SIG-M5 (cell line): ENCODE measurements around the gene PLXNB2.
"Not testable (repeated sequence)": the region's sequence is repeated elsewhere in the genome, so short reads cannot be mapped to it uniquely, and the experiment has no call there.

ENCODE experiments used
- DNase-seq: peaks from one replicate; lab custom pipeline; 2025; lab: John Stamatoyannopoulos, UW

Gene PLXNB2

DNA sequence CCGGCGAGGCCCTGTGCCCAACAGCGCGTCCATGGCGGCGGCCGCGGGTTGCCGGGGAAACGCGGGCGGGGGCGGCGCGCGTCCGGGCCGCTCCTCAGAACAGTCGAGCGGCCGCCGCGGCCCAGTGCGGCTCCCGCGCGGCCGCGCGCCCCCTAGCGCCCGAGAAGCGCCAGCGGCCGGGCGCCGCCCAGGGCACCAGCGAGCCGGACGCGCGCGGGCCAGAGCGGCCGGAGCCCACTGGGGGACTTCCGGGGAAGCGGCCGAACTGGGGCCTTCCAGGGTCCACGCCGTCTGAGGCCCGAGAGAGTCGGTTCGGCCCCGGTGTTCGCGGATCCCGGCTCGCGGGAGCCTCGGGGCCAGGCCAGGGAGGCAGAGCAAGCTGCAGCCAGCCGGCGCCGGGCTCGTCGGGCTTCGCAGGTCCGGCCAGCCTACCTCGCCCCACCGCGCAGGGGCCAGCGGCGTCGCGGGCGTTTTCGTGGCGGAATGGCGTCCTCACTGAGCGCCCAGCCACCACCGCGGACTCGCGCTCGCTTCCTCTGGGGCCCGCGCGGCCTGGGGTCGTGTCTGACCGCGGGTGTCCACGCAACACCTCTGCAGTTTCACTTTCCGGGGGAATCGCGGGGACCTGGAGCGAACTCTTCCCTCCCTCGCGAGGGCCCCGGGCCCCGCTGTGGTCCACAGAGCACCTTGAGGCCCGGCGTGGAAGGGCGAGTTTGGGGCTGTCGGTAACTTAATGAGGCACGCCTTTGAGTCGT lies 19.7 kb upstream of the PLXNB2 start, which contains the start of gene DENND6B:
Gene DENND6B, minus strand, starts transcription at position 57 of the 755 bp plus-strand sequence. Its CDS starts 24 bp downstream, at position 33.
- no peak for DNase-seq

DNA sequence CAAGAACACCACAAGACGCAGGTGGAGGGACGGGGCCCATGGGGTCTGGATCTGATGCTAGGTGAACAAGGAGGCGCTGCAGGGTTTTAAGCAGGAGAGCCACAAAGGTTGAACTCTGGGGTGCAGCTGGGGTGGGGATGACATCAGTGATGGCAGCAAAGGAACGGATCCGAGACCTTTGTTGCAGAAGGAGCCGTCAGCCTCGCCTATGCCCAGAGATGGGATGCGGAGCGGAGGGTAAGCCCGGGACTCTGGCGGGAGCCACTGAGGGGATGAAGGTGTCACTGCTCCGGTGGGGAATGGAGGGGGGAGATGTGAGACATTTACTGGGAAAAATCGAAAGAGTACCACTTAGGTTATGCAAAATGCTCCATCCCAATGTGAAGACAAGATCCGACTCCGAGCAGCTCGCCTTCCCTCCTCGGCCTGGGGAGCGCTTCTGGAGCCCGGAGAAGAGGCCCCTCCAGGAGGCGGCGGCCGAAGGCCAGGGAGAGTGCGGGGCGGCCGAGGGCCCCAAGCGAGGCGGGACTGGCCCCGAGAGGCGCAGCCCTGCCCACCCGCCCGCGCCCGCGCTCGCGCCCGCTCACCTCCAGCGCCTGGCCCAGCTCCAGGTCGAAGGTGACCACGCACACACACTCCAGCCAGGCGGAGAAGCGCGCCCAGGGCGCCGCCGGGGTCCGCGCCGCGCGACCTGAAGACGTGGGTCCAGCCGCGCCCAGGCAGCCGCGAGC lies 18.9 kb upstream of the PLXNB2 start:
- DNase-seq = no peak

DNA sequence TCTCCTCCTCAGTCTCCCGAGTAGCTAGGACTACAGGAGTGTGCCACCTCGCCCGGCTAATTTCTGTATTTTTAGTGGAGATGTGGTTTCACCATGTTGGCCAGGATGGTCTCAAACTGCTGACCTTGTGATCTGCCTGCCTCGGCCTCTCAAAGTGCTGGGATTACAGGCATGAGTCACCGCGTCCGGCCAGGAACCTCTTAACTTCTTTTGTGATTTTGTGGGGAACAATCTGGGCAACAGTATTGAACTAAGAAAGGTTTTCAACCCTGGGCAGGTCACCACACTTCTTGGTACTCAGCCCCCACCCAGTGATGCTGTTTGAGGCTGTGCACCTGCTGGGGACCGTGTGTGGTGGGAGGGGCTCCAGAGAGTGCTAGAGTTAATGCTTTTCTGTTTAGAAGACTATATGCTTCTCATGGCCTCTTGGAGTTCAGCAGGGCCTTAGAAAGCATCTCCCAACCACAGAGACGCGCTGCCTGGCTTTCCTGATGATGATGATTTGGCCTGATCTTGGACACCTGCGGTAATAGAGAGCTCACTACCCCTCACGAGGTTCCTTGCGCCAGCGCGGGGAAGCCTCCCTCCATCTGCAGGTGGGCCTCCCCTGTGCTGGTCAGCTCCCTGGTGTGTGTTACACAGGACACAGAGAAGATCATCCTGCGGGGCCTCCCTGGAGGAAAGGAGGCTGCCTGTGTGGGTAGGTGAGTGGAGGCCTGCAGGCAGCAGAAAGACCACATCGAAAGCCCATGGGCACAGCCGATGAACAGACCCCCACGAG lies 18.2 kb upstream of the PLXNB2 start:
- no peak for DNase-seq

DNA sequence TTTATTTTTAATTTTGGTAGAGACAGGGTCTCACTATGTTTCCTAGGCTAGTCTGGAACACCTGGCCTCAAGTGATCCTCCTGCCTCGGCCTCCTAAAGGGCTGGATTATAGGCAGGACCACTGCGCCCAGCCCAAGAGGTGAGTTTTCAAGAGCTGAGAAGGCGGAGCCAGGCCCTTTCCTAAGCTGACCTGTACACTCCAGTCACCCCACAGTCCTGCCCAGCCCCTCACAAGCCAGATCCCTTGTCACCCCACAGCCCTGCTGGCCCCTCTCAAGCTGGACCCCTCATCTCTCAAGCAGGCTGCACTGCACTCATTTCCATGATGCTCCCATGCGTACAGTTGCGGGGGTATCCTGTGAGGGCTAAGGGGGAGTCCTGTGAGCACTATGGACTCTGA lies 16.5 kb upstream of the PLXNB2 start:
- no peak for DNase-seq

DNA sequence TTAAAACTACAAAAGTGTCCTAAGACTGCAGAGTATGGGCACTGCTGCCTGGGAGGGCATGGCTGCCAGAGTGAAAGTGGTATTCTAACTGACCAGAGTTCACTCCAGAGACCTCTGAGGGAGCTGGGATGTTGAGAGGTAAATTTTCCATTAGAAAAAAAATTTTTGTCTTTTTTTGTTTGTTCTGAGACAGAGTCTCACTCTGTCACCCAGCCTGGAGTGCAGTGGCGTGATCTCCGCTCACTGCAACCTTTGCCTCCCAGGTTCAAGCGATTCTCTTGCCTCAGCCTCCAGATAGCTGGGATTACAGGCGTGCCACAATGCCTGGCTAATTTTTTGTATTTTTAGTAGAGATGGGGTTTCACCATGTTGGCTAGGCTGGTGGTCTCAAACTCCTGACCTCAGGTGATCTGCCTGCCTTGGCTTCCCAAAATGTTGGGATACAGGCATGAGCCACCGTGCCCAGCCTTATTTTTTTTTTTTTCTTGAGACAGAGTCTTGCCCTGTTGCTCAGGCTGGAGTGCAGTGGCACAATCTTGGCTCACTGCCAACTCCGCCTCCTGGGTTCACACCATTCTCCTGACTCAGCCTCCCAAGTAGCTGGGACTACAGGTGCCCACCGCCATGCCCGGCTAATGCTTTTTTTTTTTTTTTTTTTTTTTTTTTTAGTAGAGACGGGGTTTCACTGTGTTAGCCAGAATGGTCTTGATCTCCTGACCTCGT lies 15.1 kb upstream of the PLXNB2 start:
- DNase-seq = not testable (repeated sequence)

DNA sequence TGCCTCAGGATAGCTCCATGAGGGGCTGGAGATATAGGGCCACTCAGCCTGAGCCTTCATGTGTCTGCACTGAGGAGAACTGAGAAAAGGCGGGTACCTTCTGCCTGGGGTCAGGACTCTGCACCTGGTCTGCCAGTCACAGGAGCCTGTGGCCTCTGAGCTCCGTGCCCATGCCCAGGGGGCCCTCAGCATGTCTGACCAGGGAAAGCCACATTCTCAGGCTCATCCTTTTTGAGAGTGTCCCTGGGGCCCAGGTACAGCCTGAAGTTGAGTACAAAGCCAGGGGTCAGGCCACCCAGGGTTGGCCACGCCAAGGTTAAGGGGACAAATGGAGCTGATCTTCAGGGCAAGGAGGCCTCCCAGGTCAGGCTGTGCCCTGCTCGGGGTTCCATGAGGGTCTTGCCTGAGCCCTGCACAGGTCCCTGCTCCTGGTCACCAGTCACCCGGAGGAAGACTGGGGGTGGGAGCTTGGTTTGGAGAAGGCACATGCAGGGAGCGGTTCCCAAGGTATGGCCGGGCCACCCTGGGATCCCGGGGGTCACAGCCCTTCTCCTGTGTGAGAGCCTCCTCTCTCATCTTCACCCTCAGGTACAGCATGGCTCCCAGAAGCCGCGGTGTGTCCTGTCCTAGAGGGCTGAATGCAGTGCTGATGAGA lies 13.4 kb upstream of the PLXNB2 start:
- DNase-seq = no peak

DNA sequence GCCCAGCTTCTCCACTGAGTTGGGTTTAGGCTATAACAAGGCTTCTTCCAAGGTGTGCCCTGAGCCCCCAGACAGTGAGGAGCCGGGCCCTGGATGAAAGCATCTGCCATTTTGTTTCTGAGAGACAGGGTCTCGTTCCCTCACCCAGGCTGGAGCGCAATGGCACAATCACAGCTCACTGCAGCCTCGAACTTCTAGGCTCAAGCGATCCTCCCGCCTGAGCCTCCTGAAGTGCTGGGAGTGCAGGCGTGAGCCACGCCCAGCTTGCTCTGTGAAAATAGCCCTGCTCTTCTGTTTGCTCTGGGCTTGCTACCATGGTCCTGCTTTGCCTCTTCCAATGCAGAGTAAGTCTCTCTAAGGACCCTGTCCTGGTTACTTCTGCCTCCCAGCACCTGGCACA lies 12.7 kb upstream of the PLXNB2 start:
- no peak for DNase-seq

DNA sequence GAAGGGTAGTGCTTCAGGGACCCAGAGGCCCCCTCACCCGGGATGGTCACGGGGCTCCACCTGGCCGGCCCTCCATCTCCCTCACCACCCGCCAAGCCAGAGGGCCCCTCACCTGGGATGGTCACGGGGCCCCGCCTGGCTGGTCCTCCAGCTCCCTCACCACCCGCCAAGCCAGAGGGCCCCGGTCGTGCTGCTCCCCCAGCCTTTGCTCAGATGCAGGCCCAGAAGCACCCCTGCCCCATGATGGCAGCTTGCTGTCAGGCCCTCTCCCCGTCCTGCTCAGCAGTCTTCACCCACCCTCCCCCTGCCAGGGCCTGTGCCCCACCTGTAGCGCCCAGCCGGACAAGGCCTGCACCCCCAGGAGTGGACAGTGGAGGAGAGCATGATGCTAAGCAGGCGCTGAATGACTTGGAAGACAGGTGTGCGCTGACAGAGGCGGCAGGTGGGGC lies 12.1 kb upstream of the PLXNB2 start:
- DNase-seq = no peak

DNA sequence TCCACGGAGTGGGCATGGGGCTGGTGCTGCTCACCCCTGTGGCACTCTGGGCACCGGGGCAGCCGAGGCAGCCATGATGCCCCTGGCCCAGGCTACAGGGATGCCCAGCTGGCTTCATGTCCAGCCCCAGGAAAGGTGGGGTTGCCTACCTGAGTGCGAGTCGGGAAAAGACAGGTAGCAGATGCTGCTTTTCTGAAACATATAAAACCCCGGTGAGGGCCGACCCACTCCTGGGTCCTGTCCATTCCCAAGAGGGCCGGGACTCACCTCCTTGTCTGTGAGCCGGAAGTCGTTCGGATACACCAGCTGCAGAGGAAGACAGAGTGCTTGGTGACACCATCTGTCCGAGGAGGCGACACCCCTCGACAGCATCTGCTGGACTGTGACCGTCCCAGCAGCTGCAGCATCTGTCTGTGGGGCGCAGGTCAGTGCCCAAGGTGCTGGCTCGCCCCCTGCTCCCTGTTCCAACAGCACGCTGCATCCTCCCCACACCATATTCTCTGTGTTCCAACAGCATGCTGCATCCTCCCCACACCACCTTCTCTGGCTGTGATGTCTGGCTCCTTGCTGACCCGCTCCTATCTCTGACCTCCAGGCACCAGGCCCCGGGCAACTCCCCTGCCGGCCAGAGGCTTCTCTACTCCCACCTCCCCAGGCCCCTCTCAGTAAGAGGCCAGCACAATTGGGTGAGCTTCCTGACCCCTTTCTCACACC lies 11.4 kb upstream of the PLXNB2 start:
- no peak for DNase-seq

DNA sequence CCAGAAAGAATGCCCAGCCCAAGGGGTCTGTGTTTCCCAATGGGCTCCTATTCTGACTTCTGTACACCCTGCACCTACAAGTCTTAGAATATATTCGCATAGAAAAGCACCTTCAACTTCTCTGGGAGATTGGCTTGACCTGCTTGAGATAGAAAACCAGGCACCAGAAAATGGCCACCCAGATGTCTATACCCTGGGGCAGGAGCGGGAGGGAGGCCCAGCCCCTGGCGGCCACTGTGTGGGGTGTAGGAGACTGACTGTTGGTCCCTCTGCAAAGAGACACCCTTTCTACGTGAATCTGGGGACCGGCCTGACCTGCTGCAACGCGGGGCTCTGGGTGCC lies 10.9 kb upstream of the PLXNB2 start:
- no peak for DNase-seq

DNA sequence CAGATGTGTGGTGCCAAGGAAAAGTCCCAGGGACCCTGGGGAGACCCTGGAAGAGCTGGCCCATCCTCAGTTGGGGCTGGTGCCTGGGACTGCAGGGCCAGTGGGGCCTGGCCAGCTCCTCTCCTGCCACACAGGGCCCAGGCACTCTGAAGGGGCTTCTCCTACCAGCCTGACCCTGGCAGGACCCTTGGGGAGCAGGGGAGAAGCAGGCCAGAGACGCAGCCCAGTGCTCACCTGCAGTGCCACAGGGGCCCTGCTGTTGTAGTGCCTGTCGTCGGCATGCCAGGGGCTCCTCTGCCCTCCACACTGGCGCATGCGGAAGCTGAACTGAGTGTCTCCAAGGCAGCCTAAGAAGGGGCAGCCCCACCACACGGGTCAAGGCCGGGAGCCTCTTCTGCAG lies 10.2 kb upstream of the PLXNB2 start:
- DNase-seq = no peak

DNA sequence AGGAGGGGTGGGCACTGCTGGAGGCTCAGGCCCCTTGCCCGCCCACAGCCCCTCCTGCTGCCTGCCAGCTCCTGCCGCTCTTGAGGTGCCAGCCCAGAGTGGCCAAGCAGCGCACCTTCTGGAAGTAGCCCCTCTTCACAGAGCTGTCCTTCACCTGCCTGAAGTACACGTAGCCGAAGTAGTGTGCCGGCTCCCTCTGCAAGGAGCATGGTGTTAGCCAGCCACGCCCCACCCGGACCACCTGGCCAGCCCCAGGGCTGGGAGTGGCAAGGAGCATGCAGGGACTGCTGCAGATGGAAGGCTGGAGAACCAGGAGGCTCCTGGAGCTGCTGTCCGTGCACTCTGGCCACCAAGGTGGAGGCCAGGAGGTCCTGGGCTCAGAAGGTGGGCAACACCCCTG lies 9.7 kb upstream of the PLXNB2 start:
- no peak for DNase-seq

DNA sequence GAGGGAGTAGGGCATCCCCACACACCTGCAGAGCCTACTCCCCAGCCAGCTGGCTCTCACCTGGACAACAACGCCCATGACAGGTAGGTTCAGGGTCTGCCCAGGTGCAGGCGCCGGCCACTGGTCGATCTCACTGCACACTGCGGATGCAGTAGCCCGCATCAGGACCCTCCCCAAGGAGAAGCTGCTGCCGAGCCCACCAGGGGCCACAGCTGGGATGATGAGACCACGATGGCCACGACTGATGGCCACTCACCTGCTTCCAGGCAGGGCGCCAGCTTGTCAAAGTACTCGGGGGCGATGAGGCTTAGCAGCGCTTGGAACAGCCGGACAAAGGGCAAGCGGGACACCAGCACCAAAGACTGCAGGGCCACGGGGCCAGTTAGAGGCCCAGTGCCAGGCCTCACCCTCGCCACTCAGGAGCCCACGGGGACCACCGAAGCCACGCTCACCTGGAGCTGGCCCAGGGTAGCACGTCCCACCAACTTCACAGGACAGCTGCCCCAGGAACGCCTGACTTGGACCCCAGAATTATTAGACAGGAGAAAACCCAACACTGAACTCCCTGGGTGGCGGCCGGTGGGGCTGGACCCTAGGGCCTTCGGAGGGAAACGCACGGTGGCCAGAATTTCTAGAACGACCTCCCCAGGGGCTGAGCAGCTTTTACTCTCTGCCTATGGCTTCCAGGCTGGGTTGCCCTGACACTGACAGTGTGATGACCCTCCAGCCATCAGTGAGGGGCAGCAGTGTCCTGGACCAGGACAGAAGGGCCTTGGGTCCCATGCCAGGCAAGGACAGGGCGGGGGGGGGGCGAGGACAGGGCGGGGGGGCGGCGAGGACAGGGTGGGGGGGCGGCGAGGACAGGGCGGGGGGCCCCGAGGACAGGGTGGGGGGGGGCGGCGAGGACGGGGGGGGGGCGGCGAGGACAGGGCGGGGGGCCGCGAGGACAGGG lies 8.9 kb upstream of the PLXNB2 start:
- no peak for DNase-seq

DNA sequence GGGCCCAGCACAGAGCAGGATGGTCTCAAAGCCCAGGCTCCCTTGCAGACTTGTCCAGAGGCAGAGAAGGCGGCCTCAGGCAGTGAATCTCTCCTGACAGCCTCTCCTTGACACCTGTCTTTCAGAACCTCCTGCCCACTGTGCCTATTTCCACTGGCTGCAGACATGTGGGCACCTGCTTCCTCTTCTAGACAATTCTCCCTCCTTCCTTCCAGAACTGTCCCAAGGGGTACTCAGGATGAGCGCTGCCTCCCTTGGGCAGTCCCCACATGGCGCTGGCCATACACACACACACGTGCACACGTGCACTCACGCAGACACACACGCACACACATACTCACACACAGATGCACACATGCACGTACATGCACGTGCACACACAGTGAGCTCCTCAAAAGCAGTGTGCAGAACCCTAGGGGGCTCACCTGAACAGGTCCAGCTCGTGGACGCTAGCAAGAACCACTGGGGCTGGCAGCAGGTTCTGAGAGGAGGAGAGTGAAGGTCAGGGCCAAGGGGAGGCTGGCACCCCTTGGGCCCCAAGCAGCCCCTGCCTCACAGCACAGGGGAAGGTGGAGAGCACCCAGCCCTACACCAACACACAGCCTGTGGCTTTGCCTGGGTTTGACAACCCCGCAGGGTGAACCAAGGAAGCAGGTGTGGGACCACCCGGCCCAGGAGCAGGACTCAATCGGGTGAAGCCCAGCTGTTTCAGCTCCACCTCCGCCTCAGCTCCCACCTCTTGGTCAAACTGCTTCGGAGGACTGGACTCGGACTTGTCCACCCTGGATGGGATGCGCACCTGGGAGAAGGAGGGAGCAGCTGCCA lies 8.1 kb upstream of the PLXNB2 start:
- no peak for DNase-seq

DNA sequence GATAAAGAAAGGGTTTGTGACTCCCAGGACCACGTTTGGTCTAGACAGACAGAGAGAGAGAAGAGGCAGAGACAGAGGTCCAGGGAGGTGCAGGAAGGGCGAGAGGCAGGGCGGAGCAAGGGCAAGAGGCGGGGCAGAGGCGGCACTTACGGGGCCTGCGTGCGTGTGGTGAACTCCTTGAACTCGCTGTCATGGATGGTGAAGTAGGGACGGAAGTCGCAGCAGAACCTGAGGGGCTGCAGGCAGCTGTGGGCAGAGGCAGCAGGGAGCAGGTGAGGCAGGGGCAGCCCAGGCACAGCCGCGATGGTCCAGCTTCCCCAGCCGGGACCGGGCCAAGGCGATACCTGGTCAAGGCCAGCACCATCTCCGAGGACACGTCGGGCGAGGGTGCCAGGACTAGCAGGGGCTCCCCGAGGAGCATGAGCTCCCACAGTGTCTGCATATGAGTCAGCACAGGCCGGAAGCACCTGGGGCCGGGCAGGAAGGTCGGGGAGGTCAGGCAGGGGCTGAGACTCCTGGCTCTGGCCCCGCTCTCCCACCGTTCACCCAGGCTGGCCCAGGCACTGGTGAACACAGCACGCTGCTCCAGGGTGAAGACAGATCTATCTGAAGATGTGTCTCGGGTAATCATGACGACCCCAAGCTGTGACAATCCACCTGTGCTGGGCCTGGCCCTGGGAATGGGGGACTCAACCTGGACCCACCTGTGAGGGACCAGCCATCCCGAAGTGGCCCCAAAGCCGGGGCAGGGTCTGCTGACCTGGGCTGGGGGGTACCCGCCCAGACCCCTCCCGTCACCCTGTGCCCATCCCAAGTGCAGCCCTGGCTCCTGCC lies 7.2 kb upstream of the PLXNB2 start:
- DNase-seq = no peak

DNA sequence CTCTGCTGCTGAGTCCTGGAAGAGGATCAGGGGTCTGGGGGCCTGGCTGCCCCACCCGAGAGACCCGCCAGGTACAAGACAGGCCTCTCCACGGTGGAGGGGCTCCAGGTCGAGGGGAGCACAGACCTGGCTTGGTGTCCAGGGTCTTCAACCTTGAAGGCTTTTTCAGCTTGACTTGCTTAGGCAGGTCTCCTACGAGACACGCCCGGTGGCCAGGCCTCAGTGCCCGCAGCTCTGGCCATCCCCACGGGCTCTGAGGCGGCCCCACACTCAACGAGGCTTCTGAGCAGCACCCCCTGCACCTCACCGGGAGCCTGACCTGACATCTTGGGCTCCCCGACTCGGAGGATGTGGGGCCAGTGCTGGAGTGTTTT lies 6.6 kb upstream of the PLXNB2 start:
- DNase-seq = no peak

DNA sequence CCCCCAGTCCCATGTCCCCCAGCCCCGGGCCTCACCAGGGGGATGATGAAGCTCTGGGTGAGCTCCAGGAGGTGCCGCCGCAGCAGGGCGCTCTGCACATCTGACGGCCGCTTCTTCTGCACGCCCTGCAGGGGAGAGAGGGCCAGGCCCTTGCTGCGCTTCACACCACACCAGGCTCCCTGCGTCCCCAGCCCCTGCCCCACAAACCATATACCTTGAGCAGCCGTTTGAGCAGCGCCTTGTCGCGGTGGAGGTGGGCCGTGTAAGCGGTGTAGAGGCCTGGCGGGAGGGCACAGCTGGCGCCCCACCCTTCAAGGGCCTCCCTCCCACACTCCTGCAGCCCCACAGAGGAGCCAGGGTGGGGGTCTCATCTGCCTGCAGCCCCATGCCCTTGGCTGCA lies 6.2 kb upstream of the PLXNB2 start:
- DNase-seq = no peak

DNA sequence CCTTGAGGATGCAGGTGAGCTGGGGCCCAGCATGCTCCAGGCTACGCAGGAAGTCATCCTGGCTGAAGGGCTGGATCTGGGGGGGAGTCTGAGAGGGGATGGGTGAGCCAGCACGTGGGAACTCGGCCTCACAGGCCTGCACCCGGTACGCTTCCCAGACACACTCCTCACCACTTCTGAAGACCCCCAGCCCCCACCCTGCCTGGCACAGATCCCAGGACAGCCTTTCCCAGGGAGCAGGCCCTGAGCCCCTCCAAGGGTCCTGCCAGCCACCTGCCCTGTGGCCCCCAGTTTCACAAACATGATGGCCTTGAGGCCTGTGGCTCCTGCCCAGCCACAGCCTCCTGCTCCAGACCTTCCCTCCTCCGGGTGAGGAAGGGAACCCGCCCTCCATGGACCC lies 5.6 kb upstream of the PLXNB2 start:
- DNase-seq = no peak
